Measurements from ENCODE around the gene ZFR2. TPM values are rescaled to one million over a fixed set of nuclear protein-coding genes. Genes with fewer than 3 reads are reported as not detected.
A peak's percentile ranks its signal among the peaks of the same experiment; 100 is the strongest.

Gene ZFR2
- total and polyA plus RNA-seq, 2 of the 8 experiments (the other 6 are each of a cell fraction or from before 2014, with no cell fraction given), result 14.5 to 28.4 TPM

DNA sequence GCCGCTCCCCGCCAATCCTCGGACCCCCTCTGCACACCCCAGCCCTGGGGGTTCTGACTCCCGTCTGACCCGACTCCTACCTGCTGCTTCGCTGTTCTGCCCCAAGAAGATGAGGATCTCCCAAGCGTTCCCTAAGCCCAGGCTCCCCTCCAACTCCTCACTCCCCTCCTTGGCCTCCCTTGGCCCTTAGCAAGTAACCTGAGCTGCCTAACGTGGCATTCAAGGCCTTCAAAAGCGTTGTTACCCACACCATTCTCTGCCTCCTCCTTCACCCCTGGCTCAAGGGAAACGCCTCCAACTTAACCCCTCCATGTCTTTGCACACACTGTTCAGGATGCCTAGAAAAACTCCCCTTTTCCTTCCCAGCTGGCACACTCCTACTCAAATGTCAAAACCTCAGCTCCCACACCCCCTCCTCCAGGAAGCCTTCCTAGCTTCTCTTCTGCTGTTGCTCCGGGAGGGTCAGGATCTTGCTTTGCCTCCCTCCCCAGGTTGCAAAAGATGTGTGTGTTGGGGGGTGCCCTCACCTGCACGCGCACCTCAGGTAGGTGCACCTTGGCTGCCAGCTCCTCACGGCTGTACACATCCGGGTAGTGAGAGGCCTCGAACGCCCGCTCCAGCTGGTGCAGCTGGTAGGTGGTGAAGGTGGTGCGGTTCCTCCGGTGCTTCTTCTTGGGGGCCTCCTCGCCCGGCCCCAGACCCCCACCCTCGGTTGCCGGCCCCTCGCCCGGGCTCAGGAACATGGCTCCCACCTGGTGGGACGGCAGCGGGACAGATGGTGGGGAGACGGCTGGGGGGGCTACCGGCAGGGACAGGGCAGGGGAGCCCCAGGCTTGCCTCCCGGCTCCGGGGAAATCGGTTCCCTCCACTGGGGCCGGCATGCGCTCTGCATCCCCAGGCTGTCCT lies 97.6 kb downstream of the ZFR2 start:
- Histone ChIP-seq H3K23me2 (ENCODE audit: low read depth, low read length) (peaks cover under 1% of the 10 kb centered on the region; the same call in 1 of the 2 replicates), H2AFZ (ENCODE audit: low read length) (no peak overlapping the region), H3K23ac (ENCODE audit: insufficient read length) (no peak overlapping the region), H3K9me3 (ENCODE audit: insufficient read depth in 2 of 2, low read depth in 1 of 2, low read length in 1 of 2) (no peaks in the 10 kb centered on the region), H3K4me1 (replicated peaks in 1 of 4; ENCODE audit: control insufficient read depth in 3 of 4, insufficient read depth in 4 of 4, low read length in 3 of 4) (peaks cover 0 to 7% (median 2%) of the 10 kb centered on the region in 4 experiments; a peak in 2 of 7 replicates), H4K91ac (replicated peaks; ENCODE audit: insufficient read length, low read length) (no peak overlapping the region), H3K9ac (replicated peaks in 1 of 4; ENCODE audit: extremely low read depth in 1 of 4, low read depth in 3 of 4, low read length in 3 of 4) (no peak overlapping the region), H3K79me2 (ENCODE audit: control insufficient read depth in 1 of 2, insufficient read depth in 2 of 2, low read length in 2 of 2) (no peaks in the 10 kb centered on the region), H2BK15ac (ENCODE audit: low read length) (no peak overlapping the region), H4K20me1 (replicated peaks in 1 of 2; ENCODE audit: control insufficient read depth in 1 of 2, insufficient read depth in 2 of 2, low read length in 2 of 2) (peaks cover 0 to 8% of the 10 kb centered on the region in 2 experiments), H3K27me3 (replicated peaks in 1 of 4; ENCODE audit: control insufficient read depth in 3 of 4, extremely low read depth in 1 of 4, insufficient read depth in 3 of 4, low read length in 3 of 4) (no peaks in the 10 kb centered on the region), H3K36me3 (ENCODE audit: control insufficient read depth in 2 of 4, insufficient read depth in 4 of 4, low read length in 3 of 4) (peaks cover 0 to 8% (median 3%) of the 10 kb centered on the region in 4 experiments; a peak in 5 of 8 replicates), H3K14ac (ENCODE audit: insufficient read length) (no peak overlapping the region), H2BK20ac (ENCODE audit: low read length) (0 out of 2 replicates have a peak overlapping the region, but pooled peaks have one; percentile 32), H3K18ac (ENCODE audit: extremely low read depth, low read length) (no peak overlapping the region), H2BK5ac (ENCODE audit: low read depth, low read length) (peak overlapping the region; percentile 26; the same call in 1 of the 2 replicates), H3K4ac (replicated peaks; ENCODE audit: insufficient read length, low read depth, low read length) (no peak overlapping the region), H2BK120ac (replicated peaks; ENCODE audit: low read depth, low read length) (no peak overlapping the region), H3K56ac (replicated peaks; ENCODE audit: insufficient read length, low read depth, low read length) (no peak overlapping the region), H3K4me3 (ENCODE audit: extremely low read depth in 1 of 4, insufficient read depth in 2 of 4, low read depth in 3 of 4, low read length in 4 of 4) (no peak overlapping the region), H2AK5ac (ENCODE audit: low read depth, low read length) (no peak overlapping the region), H3K79me1 (ENCODE audit: low read depth, low read length) (0 out of 2 replicates have a peak, but pooled peaks cover 3% of the 10 kb centered on the region), H4K8ac (ENCODE audit: extremely low read depth, insufficient read depth, low read length) (peak overlapping the region; percentile 65), H3K27ac (ENCODE audit: low read depth, low read length) (no peak overlapping the region), H2BK12ac (ENCODE audit: low read depth, low read length) (peak overlapping the region; percentile 55; the same call in 1 of the 2 replicates), H3K4me2 (ENCODE audit: insufficient read depth in 1 of 2, low read depth in 2 of 2, low read length in 2 of 2) (peak overlapping the region in 1 of 2 experiments; percentile 3; a peak in 2 of 4 replicates), H4K5ac (ENCODE audit: insufficient read length, low read depth, low read length) (no peak overlapping the region)
- CTCF ChIA-PET (ENCODE audit: partially characterized antibody), result interaction anchor here (0.6 to 3.3 kb wide), 3 partner anchors 12 to 55 kb away, joined by 3 to 17 read pairs (median 3); no protein-coding TSS in a partner anchor
- POLR2A ChIA-PET (ENCODE audit: partially characterized antibody), result interaction anchor here (0.6 to 3.8 kb wide), 5 partner anchors 8 to 217 kb away, joined by 3 to 23 read pairs (median 4); partner anchors contain the start of genes MRPL54 and NMRK2
- TF ChIP-seq EZH2 (IDR thresholded peaks at IDR 0.05; ENCODE audit: low read depth, low read length, severe bottlenecking) (no peak), GABPA (IDR thresholded peaks at IDR 0.05; ENCODE audit: borderline replicate concordance, insufficient read depth, low read length) (peak; percentile 18; the same call in 1 of the 2 replicates)
- no peak for FAIRE-seq
- 73% methylated on average over 17 of the region's 35 CpGs; no CpG with 5 or more reads in 1 of the 2 experiments for WGBS, 2 experiments (ENCODE audit: extremely low coverage in 1 of 2, insufficient coverage in 1 of 2, insufficient read length in 1 of 2, insufficient replicate concordance in 2 of 2, low coverage in 1 of 2, low lambda C conversion rate in 2 of 2, missing lambda C conversion rate in 1 of 2)
- DNase-seq (ENCODE audit: low read depth in 1 of 2, low spot score in 2 of 2), result peak in 1 of 2 experiments; percentile 60

Data from H1 (cell line).